GM20000 (cell line): ENCODE results near the gene IRF8.

Experiments
- DNase-seq: peaks from one replicate; pipeline ENCODE4 v3.0.0; 2012; ENCODE audit warnings: low spot score
- TF ChIP-seq, protein P1 (sequence below): IDR thresholded peaks from 2 replicates; pipeline ENCODE4 v1.5.1; 2012; ENCODE audit warnings: mild to moderate bottlenecking, control low read depth; ENCODE audit errors: extremely low read depth, missing control alignments

Gene IRF8

DNA sequence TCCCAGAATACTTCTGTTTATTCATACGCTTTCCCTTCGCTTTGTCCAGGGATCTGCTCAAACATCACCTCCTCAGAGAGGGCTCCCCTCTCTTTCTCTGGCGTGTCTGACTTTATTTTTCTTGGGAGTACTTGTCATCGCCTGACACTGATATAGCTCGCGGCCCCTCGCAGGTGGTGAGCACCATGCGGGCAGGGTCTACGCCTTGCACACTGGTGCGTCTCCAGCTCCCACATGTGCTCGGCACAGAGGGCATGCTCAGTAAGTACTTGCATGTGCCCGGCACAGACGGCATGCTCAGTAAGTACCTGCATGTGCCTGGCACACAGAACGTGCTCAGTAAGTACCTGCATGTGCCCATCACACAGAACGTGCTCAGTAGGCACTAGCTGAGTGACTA lies 57.5 kb downstream of the IRF8 start:
- TF ChIP-seq, protein P1, sequence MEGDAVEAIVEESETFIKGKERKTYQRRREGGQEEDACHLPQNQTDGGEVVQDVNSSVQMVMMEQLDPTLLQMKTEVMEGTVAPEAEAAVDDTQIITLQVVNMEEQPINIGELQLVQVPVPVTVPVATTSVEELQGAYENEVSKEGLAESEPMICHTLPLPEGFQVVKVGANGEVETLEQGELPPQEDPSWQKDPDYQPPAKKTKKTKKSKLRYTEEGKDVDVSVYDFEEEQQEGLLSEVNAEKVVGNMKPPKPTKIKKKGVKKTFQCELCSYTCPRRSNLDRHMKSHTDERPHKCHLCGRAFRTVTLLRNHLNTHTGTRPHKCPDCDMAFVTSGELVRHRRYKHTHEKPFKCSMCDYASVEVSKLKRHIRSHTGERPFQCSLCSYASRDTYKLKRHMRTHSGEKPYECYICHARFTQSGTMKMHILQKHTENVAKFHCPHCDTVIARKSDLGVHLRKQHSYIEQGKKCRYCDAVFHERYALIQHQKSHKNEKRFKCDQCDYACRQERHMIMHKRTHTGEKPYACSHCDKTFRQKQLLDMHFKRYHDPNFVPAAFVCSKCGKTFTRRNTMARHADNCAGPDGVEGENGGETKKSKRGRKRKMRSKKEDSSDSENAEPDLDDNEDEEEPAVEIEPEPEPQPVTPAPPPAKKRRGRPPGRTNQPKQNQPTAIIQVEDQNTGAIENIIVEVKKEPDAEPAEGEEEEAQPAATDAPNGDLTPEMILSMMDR: no peak
- no peak for DNase-seq

DNA sequence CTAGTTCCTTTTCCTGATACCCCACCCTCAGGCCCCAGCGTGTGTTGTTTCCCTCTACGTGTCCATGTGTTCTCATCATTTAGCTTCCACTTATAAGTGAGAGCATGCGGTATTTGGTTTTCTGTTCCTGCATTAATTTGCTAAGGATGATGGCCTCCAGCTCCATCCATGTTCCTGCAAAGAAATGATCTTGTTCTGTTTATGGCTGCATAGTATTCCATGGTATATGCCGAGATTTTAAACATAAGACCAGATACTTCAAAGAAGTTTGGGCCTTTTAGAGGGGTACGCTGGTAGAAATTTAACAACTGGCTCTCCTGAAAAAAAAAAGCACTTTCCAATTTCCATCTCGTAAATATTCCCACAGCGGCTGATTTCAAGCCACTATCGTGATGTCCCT lies 59.8 kb downstream of the IRF8 start:
- no peak for DNase-seq
- TF ChIP-seq, protein P1: no peak

DNA sequence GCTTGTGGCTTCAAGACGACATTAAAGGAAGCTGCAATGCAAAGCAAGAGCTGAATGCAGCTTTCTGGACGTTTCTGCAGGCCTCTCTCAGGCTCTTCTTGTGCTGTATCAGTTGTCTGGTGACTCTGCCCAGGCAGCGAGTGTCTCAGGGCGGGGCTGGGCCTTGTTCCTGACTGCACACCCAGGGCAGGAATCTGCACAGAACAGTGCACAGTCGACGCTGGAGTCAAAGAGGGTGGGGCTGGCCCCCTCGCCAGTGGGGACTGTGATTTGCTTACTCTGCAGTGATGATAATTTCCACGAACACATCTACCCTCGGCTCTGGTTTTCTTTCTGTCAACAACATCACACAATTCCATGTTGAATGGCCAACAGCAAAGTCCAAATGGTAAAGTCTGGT lies 60.7 kb downstream of the IRF8 start:
- DNase-seq: no peak
- TF ChIP-seq, protein P1: no peak

DNA sequence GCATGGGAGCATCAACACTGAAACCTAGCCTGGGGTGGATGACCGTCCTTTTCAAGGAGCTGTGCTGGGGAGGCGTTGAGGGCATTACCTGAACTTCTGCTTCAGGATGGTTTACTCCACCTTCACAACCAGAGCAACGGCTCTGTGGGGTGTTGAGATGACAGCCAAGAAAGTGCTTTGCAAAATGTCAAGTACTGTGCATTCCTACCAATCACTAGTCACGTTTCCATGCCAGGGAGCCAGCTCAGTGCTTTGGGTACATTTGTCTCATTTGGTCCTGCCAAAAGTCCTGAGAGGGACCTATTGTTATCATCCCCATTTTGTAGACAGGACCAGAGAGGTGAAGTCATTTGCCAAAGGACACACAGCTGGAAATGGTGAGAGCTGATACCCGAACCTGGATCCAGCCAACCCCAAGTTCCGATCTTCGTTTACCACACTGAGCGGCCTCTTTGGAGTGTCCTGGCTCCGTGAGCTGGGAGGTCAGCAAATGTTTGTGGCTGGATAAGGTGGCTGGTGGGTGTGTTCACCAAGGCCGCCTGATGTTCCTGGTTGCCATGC lies 61.6 kb downstream of the IRF8 start:
- TF ChIP-seq, protein P1: no peak
- DNase-seq: no peak

DNA sequence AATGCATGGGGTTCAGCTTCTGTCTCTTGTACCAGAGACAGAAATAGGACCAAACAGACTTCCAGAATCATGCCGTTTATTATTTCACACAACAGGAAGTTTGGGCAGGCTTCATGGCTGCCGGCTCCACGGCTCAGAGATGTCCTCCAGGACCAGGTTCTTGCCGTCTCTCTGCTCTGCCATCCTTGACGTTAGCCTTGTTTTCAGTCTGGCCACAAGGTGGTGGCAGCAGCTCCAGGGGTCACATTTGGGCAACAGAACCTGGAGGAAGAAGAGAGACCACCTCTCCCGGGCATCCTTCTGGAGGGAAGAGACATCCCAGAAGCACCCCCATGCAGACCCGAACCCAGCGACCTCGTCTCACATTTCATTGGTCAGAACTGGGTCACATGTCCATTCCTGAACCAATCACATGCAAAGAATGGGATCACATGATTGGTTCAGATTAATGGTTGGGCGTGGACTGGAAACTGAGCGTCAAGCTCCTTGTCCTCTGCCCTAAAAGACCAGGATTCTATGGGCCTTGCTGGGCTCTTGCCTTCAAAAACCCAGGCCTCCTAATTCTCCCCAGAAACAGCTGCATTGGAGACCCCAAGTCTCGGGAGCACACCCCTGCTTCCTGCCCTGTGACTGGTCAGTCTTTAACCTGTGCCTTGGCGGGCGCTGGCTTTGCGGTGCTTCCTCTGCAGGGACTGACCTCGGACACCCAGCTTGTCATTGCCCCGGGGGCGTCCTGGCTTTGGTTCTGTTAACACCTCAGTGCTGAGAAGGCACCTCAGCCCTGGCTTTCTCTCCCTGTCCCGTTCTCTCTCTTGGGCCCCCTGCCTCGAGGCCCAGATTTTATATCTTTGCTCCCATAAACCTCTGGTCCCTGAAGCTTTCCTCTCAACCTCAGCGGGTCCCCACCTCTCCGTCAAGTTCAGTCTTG lies 63.3 kb downstream of the IRF8 start:
- no peak for DNase-seq
- TF ChIP-seq, protein P1: no peak

DNA sequence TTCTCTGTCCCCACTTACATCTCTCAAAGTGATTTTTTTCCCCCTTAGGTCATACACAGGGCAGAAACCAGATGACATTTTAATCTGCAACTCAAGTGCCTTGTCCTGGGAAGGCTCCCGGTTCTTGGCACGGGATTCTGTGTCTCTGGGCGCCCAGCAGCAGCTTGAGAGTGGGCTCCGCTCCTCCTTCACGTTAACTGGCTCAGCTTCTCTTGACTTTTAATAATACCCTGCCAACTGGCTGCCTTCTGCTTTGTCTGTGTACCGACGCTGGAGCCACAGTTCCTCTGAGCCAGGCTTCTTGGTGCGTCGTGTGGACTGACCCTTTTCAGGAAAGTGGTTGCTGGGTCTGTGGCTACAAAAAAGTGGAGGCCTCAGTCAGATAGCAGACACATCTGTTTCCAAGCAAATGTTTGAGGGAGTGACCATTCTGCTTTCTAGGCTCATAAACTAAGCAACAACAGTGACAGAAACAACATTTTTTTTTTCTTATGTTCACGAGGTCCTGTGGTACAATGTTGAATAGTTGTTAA lies 64.9 kb downstream of the IRF8 start:
- TF ChIP-seq, protein P1: no peak
- DNase-seq: no peak

DNA sequence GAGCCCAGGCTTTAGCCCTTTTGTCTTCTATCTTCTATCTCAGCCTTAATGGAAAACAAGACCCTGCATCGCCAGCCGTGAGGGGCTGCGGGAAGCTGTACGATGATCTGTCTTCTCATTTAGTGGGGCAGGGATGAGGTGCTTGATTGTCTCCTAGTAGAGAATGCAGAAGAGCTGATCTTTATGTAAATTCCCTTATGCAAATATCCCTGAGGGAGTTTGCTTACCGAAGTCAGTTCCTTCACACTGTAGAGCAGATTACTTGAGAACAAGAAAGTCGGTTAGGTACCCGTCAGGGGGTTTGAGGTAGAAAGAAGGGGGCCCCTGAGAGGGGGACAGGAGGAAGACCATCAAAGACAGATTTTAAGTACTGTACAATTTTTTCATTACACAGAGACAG lies 66.2 kb downstream of the IRF8 start:
- DNase-seq: no peak
- TF ChIP-seq, protein P1: no peak
